ENCODE results near the gene NBAS. TPM values are rescaled to one million over a fixed set of nuclear protein-coding genes. Genes with fewer than 3 reads are reported as not detected.

NBAS gene
- total RNA-seq, 1 experiment from 2014 or later = 28.9 TPM

DNA sequence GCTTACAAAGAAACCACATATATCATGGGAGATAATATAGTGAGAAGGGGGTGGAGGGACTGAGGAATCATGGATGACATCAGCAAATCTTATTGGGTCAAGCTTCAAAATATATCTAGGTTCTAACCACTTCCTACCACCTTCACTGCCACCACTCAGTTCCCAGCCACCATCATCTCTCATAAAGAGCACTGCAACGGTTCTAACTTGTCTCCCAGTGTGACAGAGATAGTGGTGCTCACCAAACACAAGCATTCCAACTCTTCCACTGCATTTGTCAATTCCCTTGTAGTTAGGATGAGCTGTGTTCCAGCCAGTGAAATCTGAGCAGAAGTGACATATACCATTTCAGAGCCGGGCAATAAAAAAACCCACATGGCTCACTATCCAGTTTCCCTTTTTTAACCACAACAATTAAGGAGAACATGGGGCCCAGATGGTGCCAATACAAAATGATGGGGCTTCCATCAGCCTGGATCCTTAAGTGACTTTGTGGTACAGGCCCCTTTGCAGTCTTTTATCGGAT is 318.1 kb downstream of the NBAS start:
- Histone ChIP-seq H3K4me3 (no peak overlapping the region), H3K27me3 (ENCODE audit: insufficient read depth, low read depth) (no peaks in the 10 kb centered on the region), H2AFZ (no peak overlapping the region), H4K20me1 (ENCODE audit: insufficient read depth) (0 out of 2 replicates have a peak, but pooled peaks cover 2% of the 10 kb centered on the region), H3K79me2 (ENCODE audit: low read depth) (no peaks in the 10 kb centered on the region), H3K9me3 (ENCODE audit: insufficient read depth, low read depth) (no peaks in the 10 kb centered on the region), H3K4me1 (replicated peaks; ENCODE audit: insufficient read depth) (no peaks in the 10 kb centered on the region), H3K9me2 (ENCODE audit: insufficient read depth) (no peaks in the 10 kb centered on the region), H3F3A (ENCODE audit: insufficient read depth, low read depth) (no peaks in the 10 kb centered on the region), H3K27ac (no peak overlapping the region), H3K36me3 (ENCODE audit: low read depth) (no peaks in the 10 kb centered on the region), H3K4me2 (no peak overlapping the region)
- no TSS peak for BruUV-seq (replicated peaks)
- POLR2A ChIA-PET (ENCODE audit: unreplicated experiment) = no interaction called here
- intact Hi-C loops (cut with micrococcal nuclease; ENCODE audit: unreplicated experiment) = no loop called here
- DNase-seq = no peak
- TF ChIP-seq EZH2 (IDR thresholded peaks at IDR 0.05; ENCODE audit: low read depth) = no peak
- TF ChIP-seq, protein P1, sequence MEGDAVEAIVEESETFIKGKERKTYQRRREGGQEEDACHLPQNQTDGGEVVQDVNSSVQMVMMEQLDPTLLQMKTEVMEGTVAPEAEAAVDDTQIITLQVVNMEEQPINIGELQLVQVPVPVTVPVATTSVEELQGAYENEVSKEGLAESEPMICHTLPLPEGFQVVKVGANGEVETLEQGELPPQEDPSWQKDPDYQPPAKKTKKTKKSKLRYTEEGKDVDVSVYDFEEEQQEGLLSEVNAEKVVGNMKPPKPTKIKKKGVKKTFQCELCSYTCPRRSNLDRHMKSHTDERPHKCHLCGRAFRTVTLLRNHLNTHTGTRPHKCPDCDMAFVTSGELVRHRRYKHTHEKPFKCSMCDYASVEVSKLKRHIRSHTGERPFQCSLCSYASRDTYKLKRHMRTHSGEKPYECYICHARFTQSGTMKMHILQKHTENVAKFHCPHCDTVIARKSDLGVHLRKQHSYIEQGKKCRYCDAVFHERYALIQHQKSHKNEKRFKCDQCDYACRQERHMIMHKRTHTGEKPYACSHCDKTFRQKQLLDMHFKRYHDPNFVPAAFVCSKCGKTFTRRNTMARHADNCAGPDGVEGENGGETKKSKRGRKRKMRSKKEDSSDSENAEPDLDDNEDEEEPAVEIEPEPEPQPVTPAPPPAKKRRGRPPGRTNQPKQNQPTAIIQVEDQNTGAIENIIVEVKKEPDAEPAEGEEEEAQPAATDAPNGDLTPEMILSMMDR (conservative IDR thresholded peaks at IDR 0.05) = no peak
- CTCF ChIA-PET = no interaction called here

DNA sequence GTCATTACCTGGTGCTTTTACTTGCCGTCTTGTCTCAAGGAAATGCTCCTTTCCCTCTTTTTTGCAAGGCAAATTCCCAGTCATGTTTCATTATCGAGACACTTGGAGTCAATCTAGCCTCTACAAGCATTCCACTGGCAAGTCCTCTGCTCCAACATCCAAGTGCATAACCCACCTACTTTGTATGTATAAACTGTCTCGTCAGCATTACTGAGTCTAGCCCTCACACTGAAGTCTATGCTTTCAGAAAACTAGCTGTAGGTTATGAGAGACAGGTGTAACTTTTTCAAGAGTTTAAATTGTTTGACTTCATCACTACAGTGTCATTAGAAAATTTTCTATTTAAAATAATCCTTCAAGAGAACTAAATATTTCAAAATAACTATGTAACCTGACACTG is 319.2 kb downstream of the NBAS start:
- ChIA-PET POLR2A (ENCODE audit: unreplicated experiment) (no interaction called here), CTCF (no interaction called here)
- Histone ChIP-seq H3K4me1 (replicated peaks; ENCODE audit: insufficient read depth) (no peaks in the 10 kb centered on the region), H3K36me3 (ENCODE audit: low read depth) (no peaks in the 10 kb centered on the region), H3F3A (ENCODE audit: insufficient read depth, low read depth) (no peaks in the 10 kb centered on the region), H4K20me1 (ENCODE audit: insufficient read depth) (no peaks in the 10 kb centered on the region), H3K27me3 (ENCODE audit: insufficient read depth, low read depth) (no peaks in the 10 kb centered on the region), H3K79me2 (ENCODE audit: low read depth) (no peaks in the 10 kb centered on the region), H3K9me2 (ENCODE audit: insufficient read depth) (no peaks in the 10 kb centered on the region), H3K4me3 (no peak overlapping the region), H3K4me2 (no peak overlapping the region), H2AFZ (no peak overlapping the region), H3K27ac (no peak overlapping the region), H3K9me3 (ENCODE audit: insufficient read depth, low read depth) (no peaks in the 10 kb centered on the region)
- BruUV-seq (replicated peaks) = no TSS peak
- TF ChIP-seq EZH2 (IDR thresholded peaks at IDR 0.05; ENCODE audit: low read depth) = no peak
- TF ChIP-seq, protein P1 (conservative IDR thresholded peaks at IDR 0.05) = no peak
- no peak for DNase-seq
- intact Hi-C loops (cut with micrococcal nuclease; ENCODE audit: unreplicated experiment) = no loop called here

DNA sequence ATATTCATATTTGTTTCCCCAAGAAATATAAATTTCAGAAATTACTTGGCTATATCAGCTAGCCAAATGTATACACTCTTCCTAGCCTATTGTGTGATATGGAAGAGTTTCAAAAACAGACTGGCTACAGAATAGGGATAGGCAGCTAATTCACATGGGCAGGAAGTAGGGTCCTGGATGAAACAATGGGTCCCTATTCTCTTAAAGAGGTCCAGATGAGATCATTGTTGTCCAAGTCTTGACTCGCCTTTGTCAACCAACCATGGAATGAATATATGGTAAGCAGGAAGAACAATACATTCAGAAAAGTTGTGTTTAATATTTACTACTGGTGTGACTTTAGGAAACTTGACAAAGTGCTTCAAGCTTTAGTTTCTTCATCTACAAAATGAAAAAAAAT is 319.9 kb downstream of the NBAS start:
- Histone ChIP-seq H2AFZ (no peak overlapping the region), H3K36me3 (ENCODE audit: low read depth) (no peaks in the 10 kb centered on the region), H3K4me3 (no peak overlapping the region), H3K27ac (no peak overlapping the region), H3K79me2 (ENCODE audit: low read depth) (no peaks in the 10 kb centered on the region), H3K4me1 (replicated peaks; ENCODE audit: insufficient read depth) (no peaks in the 10 kb centered on the region), H3F3A (ENCODE audit: insufficient read depth, low read depth) (no peaks in the 10 kb centered on the region), H3K9me2 (ENCODE audit: insufficient read depth) (no peaks in the 10 kb centered on the region), H4K20me1 (ENCODE audit: insufficient read depth) (no peaks in the 10 kb centered on the region), H3K27me3 (ENCODE audit: insufficient read depth, low read depth) (no peaks in the 10 kb centered on the region), H3K4me2 (no peak overlapping the region), H3K9me3 (ENCODE audit: insufficient read depth, low read depth) (no peaks in the 10 kb centered on the region)
- BruUV-seq (replicated peaks) = no TSS peak
- TF ChIP-seq EZH2 (IDR thresholded peaks at IDR 0.05; ENCODE audit: low read depth) = no peak
- TF ChIP-seq, protein P1 (conservative IDR thresholded peaks at IDR 0.05) = no peak
- no peak for DNase-seq
- ChIA-PET POLR2A (ENCODE audit: unreplicated experiment) (interaction anchor here (0.7 kb wide), 1 partner anchor 154 kb away, joined by 8 read pairs; no protein-coding TSS in a partner anchor), CTCF (interaction anchor here (0.6 kb wide), 1 partner anchor 598 kb away, joined by 3 read pairs; no protein-coding TSS in a partner anchor)
- intact Hi-C loops (cut with micrococcal nuclease; ENCODE audit: unreplicated experiment) = no loop called here
